CD4-positive, alpha-beta T cell treated with Interleukin-17A for 4 hours (primary cell): ENCODE results near the gene ISCA1.

Experiments used
- DNase-seq: peaks from one replicate; pipeline ENCODE4 v3.0.0-alpha.2; 2020; ENCODE audit warnings: mixed read lengths

Gene ISCA1

DNA sequence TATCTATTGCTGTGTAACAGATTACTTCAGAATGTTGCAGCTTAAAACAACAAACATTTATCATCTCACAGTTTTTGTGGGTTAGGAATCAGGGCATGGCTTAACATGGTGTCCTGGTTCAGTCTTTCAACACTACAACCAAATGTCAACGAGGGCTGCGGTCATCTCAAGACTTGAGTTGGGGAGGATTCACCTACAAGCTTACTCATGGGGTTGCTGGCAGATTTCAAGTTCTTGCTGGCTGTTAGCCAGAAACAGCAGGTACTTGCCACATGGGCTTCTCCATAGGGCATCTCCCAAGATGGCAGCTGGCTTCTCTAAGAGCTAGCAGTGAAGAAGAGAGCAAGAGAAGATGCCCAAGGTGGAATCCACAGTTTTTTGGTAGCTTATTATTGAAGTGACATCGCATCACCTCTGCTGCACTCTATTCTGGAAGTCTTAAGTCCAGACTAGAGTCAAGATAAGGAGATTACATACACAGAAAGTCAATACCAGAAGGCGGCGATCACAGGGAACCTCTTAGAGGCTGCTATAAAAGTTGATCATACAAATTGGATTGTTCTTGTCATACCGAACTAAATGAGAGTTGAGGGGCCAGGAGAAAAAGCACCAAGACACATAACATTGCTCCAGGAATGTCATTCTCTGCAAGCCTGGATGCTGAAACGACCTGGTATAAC, 65.1 kb downstream of the ISCA1 start:
- no peak for DNase-seq
